ENCODE results near the gene ARL14EP. TPM values are rescaled to one million over a fixed set of nuclear protein-coding genes. Genes with fewer than 3 reads are reported as not detected.

ARL14EP gene
- polyA plus RNA-seq, result 10 to 100 TPM in 2 of 3 donors, 1 to 10 TPM in 1; 7.3 to 21.7 (median 13.5) TPM

GRCh38 chr11:30322826-30323710, at the start of gene ARL14EP:
Gene ARL14EP (plus strand): TSS chr11:30323104. CDS start chr11:30330949, 7,845 bp downstream.
- 1% methylated on average over 50 to 51 of the region's 51 CpGs for WGBS, 3 donors
- no peak within 1 kb of the TSS for H3K27ac ChIP-seq (ENCODE audit: low read depth, low read length)

- no peak overlapping the region for H3K27ac ChIP-seq (ENCODE audit: low read depth, low read length)
These were observed 45.7 kb upstream of the ARL14EP start for GRCh38 chr11:30277176-30277575.

- WGBS, 3 donors, result 77 to 90% (median 89%) methylated on average over 2 of the region's 2 CpGs
These were observed 43.1 kb upstream of the ARL14EP start for GRCh38 chr11:30279796-30280195.

GRCh38 chr11:30281476-30282288, 41.2 kb upstream of the ARL14EP start:
- no peak overlapping the region for H3K27ac ChIP-seq (ENCODE audit: low read depth, low read length)
- 67 to 71% (median 69%) methylated on average over 7 of the region's 7 CpGs for WGBS, 3 donors

More at GRCh38 chr11:30279796-30280195, 43.1 kb upstream of the ARL14EP start:
- no peak overlapping the region for H3K27ac ChIP-seq (ENCODE audit: low read depth, low read length)

GRCh38 chr11:30282289-30282631, 40.6 kb upstream of the ARL14EP start:
- no peak overlapping the region for H3K27ac ChIP-seq (ENCODE audit: low read depth, low read length)
- 33 to 56% (median 47%) methylated on average over 3 of the region's 3 CpGs for WGBS, 3 donors

GRCh38 chr11:30284836-30285235, 38.1 kb upstream of the ARL14EP start:
- 76 to 84% (median 78%) methylated on average over 3 of the region's 3 CpGs for WGBS, 3 donors
- H3K27ac ChIP-seq (ENCODE audit: low read depth, low read length), result no peak overlapping the region

GRCh38 chr11:30285416-30286121, 37.3 kb upstream of the ARL14EP start:
- 74 to 83% (median 82%) methylated on average over 3 of the region's 3 CpGs for WGBS, 3 donors
- H3K27ac ChIP-seq (ENCODE audit: low read depth, low read length), result no peak overlapping the region

- no peak overlapping the region for H3K27ac ChIP-seq (ENCODE audit: low read depth, low read length)
- 58 to 60% (median 59%) methylated on average over 4 of the region's 4 CpGs for WGBS, 3 donors
These were observed 31.6 kb upstream of the ARL14EP start for GRCh38 chr11:30291331-30291730.

GRCh38 chr11:30292545-30292944, 30.4 kb upstream of the ARL14EP start:
- WGBS, 3 donors, result 81 to 91% (median 84%) methylated on average over 2 of the region's 2 CpGs
- H3K27ac ChIP-seq (ENCODE audit: low read depth, low read length), result no peak overlapping the region

GRCh38 chr11:30295178-30295885, 27.6 kb upstream of the ARL14EP start:
- WGBS, 3 donors, result 87 to 98% (median 95%) methylated on average over 8 of the region's 8 CpGs
- H3K27ac ChIP-seq (ENCODE audit: low read depth, low read length), result no peak overlapping the region

- WGBS, 3 donors, result 100% methylated on average over 1 of the region's 1 CpG
- H3K27ac ChIP-seq (ENCODE audit: low read depth, low read length), result no peak overlapping the region
These were observed 18.3 kb upstream of the ARL14EP start for GRCh38 chr11:30304620-30305019.

- H3K27ac ChIP-seq (ENCODE audit: low read depth, low read length), result no peak overlapping the region
- 77 to 93% (median 85%) methylated on average over 1 of the region's 1 CpG for WGBS, 3 donors
These were observed 12.3 kb upstream of the ARL14EP start for GRCh38 chr11:30310623-30311022.

- 44 to 45% (median 45%) methylated on average over 2 of the region's 2 CpGs for WGBS, 3 donors
- no peak overlapping the region for H3K27ac ChIP-seq (ENCODE audit: low read depth, low read length)
These were observed 11.7 kb upstream of the ARL14EP start for GRCh38 chr11:30311189-30311588.

- 52 to 68% (median 66%) methylated on average over 1 of the region's 1 CpG for WGBS, 3 donors
These were observed 10.7 kb upstream of the ARL14EP start for GRCh38 chr11:30312243-30312642.

GRCh38 chr11:30313580-30313979, 9.3 kb upstream of the ARL14EP start:
- H3K27ac ChIP-seq (ENCODE audit: low read depth, low read length), result no peak overlapping the region
- 80 to 82% (median 82%) methylated on average over 2 of the region's 2 CpGs for WGBS, 3 donors

More at GRCh38 chr11:30312243-30312642, 10.7 kb upstream of the ARL14EP start:
- H3K27ac ChIP-seq (ENCODE audit: low read depth, low read length), result no peak overlapping the region

GRCh38 chr11:30314625-30315024, 8.3 kb upstream of the ARL14EP start:
- H3K27ac ChIP-seq (ENCODE audit: low read depth, low read length), result no peak overlapping the region

- H3K27ac ChIP-seq (ENCODE audit: low read depth, low read length), result no peak overlapping the region
- WGBS, 3 donors, result 85 to 90% (median 88%) methylated on average over 1 of the region's 1 CpG
These were observed 6.7 kb upstream of the ARL14EP start for GRCh38 chr11:30316237-30316636.

GRCh38 chr11:30317030-30317429, 5.9 kb upstream of the ARL14EP start:
- WGBS, 3 donors, result 29 to 39% (median 39%) methylated on average over 2 of the region's 2 CpGs
- H3K27ac ChIP-seq (ENCODE audit: low read depth, low read length), result no peak overlapping the region

Data from adipose tissue (tissue), 3 donors.